ENCODE results near the gene COG1.

- TF ChIP-seq, protein P1, sequence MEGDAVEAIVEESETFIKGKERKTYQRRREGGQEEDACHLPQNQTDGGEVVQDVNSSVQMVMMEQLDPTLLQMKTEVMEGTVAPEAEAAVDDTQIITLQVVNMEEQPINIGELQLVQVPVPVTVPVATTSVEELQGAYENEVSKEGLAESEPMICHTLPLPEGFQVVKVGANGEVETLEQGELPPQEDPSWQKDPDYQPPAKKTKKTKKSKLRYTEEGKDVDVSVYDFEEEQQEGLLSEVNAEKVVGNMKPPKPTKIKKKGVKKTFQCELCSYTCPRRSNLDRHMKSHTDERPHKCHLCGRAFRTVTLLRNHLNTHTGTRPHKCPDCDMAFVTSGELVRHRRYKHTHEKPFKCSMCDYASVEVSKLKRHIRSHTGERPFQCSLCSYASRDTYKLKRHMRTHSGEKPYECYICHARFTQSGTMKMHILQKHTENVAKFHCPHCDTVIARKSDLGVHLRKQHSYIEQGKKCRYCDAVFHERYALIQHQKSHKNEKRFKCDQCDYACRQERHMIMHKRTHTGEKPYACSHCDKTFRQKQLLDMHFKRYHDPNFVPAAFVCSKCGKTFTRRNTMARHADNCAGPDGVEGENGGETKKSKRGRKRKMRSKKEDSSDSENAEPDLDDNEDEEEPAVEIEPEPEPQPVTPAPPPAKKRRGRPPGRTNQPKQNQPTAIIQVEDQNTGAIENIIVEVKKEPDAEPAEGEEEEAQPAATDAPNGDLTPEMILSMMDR (IDR thresholded peaks at IDR 0.05) = no peak
- TF ChIP-seq POLR2A (IDR thresholded peaks at IDR 0.05) = no peak
Observed at GRCh38 chr17:73184136-73184993, 8.5 kb upstream of the COG1 start.

All from body of pancreas (tissue), 4 donors.